Activated CD8-positive, alpha-beta memory T cell treated with anti-CD3 and anti-CD28 coated beads for 36 hours (primary cell): Measurements from ENCODE around the gene COL27A1. TPM values are rescaled to one million over a fixed set of nuclear protein-coding genes. Genes with fewer than 3 reads are reported as not detected.

Source experiments
- CTCF ChIA-PET: fragments of 350-600 bp; sonication (Branson Sonifier 250); formaldehyde crosslinking; loops from one replicate; lab custom pipeline; 2021; ENCODE audit warnings: antibody characterized with exemption; lab: Charles Lee
- POLR2A ChIA-PET: fragments of 350-600 bp; sonication (Branson Sonifier 250); formaldehyde crosslinking; loops from one replicate; lab custom pipeline; 2021; ENCODE audit warnings: antibody characterized with exemption; lab: Charles Lee
- total RNA-seq, 2 experiments: library from RNA; stranded (reverse); gene quantifications; one replicate each; pipeline ENCODE4 v1.2.3, GENCODE V29; 2021

COL27A1 gene
- total RNA-seq, 2 experiments from 2014 or later: 2.9 to 3.2 TPM

DNA sequence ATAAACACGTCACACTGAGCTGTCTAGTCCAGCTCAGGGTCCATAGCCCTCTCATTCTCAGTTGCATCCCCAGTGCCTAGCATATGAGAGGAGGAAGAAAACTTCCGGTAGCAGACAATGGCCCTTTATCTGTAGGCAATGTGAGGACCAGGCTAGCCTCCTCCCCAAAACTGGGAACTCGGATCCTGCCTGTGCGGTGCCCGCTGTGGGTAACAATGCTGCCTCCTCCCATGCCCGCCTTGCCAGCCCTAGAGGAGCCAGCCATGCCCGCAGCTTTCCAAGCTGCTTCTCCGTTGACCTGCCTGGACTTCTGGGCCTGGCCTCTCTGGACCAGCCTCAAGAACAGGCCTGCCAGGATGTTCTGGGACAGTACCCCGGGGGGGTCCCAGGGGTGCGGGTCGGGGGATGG, 93.0 kb downstream of the COL27A1 start:
- CTCF ChIA-PET: interaction anchor here (0.6 kb wide), 1 partner anchor 13 kb away, joined by 3 read pairs; no protein-coding TSS in a partner anchor
- POLR2A ChIA-PET: no interaction called here

DNA sequence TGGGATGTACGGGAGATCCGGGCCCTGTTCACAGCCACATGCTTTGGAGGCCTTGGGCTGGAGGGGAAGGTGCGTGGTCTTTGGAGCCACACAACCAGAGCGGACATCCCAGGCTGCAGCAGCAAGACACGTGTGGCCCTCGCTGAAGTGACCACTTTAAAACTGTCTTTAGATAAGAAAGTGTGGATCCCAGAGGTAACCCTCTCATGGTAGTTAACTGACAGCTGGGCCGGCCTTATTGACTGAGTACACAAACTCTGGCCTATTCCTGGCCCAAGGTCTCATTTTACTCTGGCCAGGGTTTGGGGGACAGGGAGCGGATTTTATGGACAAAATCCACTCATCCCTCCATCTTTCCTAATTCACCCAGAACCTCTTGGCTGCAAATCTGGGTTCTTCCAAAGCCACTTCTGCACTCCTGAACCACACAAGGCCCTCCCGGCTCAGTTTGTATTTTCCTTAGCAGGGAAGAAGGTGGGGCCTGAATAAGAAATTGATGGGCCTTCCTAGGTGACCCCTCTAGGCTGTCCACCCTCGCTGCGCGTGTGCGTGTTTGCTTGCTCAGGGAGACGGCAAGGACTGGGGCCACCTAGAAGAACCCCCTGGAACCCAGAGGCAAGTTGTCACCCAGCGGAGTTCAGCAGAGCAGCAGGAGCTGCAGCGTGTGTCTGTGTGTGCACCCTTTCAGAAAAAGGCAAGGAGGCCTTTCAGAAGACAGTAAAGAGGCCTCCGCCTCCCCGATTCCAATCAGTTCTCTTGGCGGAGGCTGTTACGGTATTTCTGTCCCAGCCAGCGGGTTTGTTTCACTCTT, 94.3 kb downstream of the COL27A1 start:
- CTCF ChIA-PET: no interaction called here
- POLR2A ChIA-PET: no interaction called here

DNA sequence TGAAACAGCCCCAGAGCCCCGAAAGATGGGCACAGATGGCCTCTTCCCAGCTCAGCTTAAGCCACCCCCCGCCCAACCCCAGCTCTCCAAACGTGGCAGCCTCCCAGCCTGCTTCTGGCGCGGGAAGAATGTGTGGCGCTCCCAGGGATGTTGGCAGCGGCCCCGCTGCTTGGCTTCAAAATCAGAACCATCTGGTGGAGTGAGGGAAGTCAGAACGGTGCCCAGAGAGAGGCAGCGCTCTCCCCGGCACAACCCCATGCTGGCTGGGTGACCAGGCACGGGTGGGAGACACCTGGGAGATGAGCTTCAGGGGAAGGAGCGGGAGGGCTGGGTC, 94.9 kb downstream of the COL27A1 start:
- ChIA-PET CTCF (interaction anchor here (1.2 kb wide), 1 partner anchor 142 kb away, joined by 3 read pairs; no protein-coding TSS in a partner anchor), POLR2A (no interaction called here)

DNA sequence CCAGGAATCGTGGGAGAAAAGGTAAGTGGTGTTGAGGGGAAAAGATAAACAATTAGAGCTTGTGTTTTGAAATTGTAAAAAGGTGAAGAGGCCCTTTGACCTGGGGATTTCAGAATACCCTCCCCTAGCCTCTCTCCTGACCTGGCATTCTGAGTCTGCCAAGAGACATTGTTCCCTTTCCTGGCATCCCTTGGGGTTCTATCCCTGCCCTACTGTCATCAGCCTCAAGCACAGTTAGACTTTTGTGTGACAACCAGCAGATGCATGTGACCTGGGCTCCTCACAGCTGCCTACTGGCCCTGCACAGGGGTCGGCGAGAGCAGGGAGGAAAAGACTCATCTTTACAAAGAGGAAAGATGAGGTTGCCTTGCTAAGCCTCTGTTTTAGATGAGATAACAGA, 95.3 kb downstream of the COL27A1 start:
- ChIA-PET CTCF (interaction anchor here (1.2 kb wide), 1 partner anchor 143 kb away, joined by 3 read pairs; no protein-coding TSS in a partner anchor), POLR2A (no interaction called here)

DNA sequence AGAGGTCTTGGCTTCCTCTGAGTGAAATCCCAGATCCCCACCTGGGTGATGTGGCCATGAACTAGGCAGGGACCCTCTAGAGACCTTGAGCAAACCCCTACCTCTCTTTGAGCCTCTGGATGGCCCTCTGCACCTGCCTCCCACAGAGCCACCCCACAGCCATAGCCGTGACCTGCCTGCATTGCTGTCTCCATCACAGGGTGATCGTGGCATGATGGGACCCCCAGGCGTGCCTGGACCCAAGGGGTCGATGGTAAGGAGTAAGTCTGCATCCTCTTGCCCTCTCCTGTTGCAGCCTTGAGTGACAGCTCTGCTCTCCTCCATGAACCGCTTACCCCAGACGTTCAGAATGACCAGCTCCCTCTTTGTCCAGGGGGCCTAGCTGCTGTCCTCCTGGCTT, 97.1 kb downstream of the COL27A1 start:
- ChIA-PET POLR2A (no interaction called here), CTCF (no interaction called here)

DNA sequence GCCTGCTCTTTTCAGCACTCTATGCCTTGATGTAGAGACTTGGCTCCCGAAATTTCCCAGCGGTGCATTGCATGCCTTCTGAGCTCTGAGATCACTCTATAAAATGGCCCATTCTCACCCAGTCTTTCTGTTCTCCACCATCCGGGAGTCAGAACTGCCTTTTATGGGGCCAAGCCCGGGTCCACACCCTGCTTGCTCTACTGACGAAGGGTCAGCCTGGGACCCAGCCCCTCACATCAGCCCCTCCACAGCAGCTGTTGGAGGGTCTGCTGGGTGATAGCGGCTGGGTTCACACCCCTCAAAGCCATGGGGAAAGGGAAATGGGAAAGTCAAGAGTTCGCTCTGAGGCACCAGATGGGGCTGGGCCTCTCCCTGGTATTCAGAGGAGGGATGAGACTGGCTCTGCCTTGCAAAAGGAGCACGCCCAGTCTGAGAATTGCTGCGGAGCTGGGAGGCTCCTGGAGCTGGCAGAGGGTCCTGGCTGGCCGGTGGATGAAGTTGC, 101.5 kb downstream of the COL27A1 start:
- ChIA-PET CTCF (no interaction called here), POLR2A (no interaction called here)

DNA sequence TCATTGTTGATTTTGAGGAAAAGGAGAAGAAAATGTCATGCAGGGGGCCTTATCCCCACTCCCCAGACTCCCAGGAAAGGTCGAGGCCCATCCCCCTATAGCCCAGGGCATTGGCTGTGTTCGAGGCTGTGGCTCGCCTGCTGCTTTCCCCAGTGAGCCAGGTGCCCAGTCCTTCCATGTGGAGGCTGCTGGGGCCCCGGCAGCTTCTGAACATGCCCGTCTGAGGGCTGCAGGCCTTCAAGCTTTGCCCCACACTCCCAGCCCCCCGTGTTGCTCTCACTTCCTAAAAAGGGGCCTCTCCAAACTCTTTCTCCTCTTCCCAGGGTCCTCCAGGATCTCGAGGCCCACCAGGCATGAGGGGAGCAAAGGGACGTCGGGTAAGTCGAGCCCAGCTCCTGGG, 102.9 kb downstream of the COL27A1 start:
- CTCF ChIA-PET: no interaction called here
- POLR2A ChIA-PET: no interaction called here

DNA sequence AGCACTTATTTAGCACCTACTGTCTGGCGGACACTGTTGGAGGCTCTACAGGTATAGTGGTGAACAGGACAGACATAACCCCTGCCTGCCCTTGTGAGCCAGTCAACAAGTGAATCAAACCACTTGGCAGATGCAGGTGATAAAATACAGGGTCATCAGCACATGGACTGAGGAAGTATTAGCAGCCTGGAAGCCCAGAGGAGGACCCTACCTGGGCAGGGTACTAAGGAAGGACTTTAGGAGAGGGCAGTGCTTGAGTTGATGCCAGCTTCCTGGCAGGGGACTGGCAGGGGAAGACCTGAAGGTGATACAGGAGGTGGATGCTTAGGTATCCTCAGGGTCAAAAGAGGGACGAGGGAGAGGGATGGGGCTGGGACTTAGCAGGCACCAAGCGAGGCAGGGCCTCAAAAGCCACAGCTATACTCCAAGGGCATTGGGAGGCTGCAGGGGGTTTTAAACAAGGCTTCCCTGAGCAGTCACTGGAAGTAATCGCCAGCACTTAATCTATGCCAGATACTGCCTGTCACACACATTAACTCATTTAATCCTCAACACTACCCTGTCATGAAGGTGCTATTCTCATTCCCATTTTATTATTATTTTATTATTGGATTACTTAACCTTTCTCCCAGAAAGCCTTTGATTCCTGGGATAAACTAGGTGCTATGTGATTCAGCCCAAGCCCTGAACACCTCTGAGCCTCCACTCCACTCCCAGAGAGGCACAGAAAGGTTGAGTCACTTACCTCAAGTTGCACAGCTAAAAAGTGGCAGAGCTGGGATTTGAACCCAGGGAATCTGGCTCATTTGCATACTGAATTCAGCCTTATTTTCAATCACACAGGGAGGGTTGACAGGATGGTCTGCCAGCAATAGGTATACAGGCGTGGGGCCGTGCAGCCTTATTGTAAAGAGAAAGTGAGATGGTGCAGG, 103.8 kb downstream of the COL27A1 start:
- POLR2A ChIA-PET: no interaction called here
- CTCF ChIA-PET: interaction anchor here (0.5 to 0.6 kb wide), 2 partner anchors 10 to 111 kb away, joined by 3 to 5 read pairs; no protein-coding TSS in a partner anchor

DNA sequence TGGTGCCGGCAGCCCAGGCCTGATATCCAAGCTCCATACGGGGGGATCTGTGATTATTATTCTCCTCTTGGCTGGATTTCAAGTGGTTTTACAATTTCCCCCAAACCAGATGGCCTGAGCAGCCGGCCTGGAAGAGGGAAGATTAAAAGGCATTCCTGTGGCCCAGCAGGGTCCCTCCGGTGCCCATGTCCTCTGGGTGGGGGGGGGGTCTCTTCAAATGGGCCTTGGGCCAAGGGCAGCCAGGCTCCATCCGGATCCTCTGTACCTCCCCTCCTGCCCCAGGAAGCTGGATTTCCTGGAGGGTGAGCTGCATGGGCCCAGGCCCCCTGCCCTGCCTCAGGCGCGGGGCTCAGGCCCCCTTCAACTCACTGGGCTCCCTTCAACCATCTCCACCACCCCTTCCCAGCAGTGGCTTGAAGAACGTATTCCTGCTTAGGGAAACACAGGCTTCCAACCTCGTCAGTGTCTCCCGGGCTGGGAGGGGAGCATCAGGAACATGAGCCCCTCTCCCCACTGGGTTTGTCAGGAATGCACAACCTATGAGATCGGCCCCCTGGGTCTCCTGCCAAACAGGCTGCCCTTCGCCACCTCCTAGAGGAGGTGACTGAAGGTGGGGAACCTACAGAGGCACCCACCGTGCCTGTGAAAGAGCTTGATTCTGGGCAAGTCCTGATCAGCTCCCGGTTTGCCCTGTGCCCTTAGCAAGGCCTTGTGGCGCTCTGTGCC, 104.6 kb downstream of the COL27A1 start:
- POLR2A ChIA-PET: no interaction called here
- CTCF ChIA-PET: interaction anchor here (1.1 to 1.3 kb wide), 2 partner anchors 22 to 152 kb away, joined by 3 read pairs; no protein-coding TSS in a partner anchor

DNA sequence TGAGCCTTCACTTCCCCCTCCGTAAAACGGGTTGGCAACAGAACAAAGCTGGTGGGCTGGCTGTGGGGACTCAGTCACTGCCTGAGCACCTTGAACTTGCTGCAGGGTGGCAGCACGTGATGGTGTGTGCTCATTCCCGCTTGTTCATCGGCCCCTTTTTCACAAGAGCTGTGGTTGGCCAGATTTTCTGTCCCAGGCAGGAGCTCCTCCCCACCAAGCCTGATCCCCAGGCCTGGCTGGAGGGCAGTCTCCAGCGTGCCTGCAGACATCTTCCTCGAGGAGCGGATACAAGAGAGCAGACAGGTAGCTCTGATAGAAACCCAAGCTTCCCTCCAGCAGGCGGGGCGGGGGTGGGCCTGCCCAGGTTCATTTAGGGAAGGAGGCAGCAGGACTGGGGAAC, 105.7 kb downstream of the COL27A1 start:
- ChIA-PET POLR2A (no interaction called here), CTCF (interaction anchor here (0.6 to 1.3 kb wide), 3 partner anchors 13 to 153 kb away, joined by 3 read pairs; no protein-coding TSS in a partner anchor)

DNA sequence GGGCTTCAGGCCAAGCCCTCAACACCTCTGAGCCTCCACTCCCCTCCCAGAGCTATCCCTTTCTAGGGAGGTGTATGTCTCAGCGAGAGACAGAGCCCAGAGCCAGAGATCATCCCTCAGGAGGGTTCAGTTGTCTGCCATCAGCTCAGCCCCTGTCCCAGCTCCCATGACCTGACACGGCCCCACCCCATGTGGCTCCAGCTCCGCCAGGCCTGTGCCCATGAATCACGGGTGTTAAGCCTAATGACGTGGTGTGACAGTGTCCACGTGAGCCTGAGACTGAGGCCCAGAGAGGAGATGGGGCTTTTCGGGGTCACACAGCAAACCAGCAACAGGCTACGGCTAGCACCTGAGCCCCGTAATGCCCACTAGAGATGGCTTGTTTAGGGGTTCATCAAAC, 106.7 kb downstream of the COL27A1 start:
- ChIA-PET POLR2A (no interaction called here), CTCF (interaction anchor here (0.6 kb wide), 1 partner anchor 138 kb away, joined by 4 read pairs; no protein-coding TSS in a partner anchor)

DNA sequence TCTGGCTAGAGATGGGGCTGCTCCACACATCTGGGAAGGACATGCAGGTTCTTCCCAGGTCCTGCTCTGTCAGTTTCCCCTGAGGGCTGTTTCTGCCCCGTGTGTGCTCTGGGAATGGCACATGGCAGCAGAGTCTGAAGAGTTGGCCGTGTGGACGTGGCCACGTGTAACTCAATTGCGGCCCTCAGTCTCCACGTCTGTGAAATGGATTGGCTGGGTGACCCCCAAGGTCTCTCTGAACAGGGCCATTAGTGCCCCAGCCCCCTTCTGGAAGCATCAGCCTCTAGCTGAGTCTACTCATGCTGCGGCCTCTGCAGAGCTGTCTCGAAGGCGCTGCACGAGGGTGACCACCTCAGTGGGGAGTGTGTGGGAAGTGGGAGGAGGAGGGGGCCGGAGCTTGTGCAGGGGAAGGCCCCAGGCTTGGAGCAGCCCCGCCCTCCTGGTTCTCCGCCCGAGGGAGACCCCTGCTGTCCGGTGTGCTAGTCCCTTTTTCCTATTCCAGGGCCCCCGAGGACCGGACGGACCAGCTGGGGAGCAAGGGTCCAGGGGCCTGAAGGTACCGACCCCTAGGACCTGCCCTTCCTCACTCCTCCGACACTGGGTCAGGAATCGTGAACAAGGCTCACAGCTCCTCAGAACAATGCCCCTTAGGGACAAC, 108.6 kb downstream of the COL27A1 start:
- CTCF ChIA-PET: interaction anchor here (0.9 kb wide), 1 partner anchor 154 kb away, joined by 3 read pairs; no protein-coding TSS in a partner anchor
- POLR2A ChIA-PET: no interaction called here

DNA sequence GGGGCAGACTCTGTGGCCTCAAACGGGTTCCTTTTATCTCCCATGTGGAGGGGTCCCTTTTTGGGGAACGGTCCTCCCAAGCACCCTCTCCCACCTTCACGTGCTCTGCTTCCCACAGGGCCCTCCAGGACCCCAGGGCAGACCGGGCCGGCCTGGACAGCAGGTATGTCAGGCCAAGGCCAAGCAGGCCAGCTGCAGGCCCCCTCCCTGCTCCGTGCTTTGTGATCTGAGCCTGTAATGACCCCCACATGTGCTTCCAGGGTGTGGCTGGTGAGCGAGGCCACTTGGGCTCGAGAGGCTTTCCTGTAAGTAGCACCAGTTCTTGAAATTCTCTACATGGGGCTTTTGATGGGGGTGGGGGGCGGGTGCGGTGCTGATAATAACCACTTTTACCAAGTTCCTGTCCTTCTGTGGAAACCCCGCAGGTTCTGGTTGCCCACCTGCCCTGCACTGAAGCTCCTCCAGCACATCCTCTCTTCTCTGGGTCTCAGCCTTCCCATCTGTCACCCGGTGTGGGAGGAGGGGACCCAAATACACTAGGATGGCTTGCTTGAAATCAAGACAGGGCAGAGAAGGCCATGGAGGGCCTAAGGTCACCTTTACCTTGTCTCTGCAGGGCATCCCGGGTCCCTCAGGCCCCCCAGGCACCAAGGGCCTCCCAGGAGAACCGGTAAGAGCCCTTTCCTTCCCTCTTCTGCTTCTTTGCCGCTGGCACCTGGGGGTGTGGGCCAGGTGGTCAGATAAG, 109.6 kb downstream of the COL27A1 start:
- POLR2A ChIA-PET: no interaction called here
- CTCF ChIA-PET: interaction anchor here (0.9 to 1.2 kb wide), 2 partner anchors 155 to 157 kb away, joined by 3 read pairs; no protein-coding TSS in a partner anchor

DNA sequence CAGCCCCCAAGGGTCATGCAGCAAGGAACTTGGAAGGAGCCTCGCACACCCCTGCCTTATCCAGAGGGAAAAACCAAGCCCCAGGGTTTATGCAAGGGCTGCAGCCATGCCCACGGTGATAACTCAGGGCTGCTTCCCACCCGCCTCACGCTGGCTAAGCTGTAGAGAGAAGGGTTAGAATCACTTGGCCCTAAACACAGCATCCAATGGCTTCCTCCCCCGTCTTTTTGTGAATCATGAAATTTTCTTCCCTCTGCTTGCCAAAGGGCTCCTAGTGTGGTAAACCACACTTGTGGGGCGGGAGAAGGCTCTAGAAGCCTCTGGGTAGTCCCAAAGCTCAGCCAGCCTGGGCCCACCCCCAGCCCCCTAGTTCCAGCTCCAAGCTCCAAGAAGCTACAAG, 111.6 kb downstream of the COL27A1 start:
- POLR2A ChIA-PET: no interaction called here
- CTCF ChIA-PET: interaction anchor here (0.6 kb wide), 1 partner anchor 608 kb away, joined by 3 read pairs; no protein-coding TSS in a partner anchor

DNA sequence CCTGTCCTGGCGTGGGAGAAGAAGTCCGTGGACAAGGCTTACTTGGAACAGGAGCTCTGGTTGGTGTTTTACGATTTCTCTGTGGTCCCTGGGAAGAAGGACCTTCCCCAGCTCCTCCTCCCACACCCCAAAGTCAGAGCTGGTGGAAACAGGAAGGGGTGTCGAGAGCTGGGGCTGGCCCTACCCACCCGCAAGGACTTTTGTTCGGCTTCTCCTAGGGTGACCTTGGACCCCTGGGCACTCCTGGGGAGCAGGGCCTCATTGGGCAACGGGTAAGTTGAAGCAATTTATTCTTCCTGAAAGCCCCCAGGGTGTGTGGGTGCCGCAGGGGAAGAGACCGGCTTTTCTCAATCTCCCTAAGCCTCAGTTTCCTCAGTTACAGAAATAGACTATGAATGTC, 113.7 kb downstream of the COL27A1 start:
- ChIA-PET POLR2A (no interaction called here), CTCF (interaction anchor here (0.7 kb wide), 1 partner anchor 10 kb away, joined by 3 read pairs; no protein-coding TSS in a partner anchor)

DNA sequence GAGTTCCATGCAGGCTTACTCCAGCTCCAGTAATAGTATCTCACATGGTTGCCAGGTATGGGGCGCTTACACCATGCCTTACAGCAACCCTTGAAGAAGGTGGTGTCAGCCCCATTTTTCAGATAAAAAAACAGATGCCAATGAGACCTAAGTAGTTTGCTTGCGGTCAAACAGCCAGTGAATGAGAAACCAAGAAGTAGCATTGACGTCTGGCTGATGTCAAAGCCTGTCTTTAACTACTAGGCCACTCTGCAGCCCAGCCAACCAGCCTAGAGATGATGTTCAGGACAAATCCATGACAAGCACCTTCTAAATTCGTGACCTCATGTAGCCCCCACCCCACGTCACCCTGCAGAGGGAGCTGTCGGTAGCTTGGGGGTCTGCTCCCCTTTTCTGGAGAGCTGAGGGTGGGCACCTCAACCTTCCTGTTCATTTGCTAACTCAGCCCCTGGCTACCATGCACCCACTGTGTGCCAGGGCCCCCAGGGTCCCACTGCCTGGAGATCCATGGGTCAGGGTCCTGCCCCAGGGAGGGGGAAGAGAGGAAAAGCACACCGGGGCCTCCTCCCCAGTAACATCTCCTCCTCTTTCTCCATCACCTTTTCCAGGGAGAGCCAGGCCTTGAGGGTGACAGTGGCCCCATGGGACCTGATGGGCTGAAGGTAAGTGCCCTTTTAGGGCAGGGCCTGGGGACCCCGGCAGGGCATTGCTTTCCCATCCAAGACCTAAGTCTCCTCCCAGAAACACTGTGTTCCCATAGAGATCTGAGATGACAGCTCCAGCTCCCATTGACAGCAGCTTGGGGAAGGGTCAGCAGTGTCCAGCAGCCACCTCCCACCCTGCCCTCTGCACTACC, 115.0 kb downstream of the COL27A1 start:
- ChIA-PET CTCF (interaction anchor here (0.7 kb wide), 1 partner anchor 162 kb away, joined by 3 read pairs; no protein-coding TSS in a partner anchor), POLR2A (no interaction called here)
